ENCODE data around the gene ITGB4. TPM values are rescaled to one million over a fixed set of nuclear protein-coding genes. Genes with fewer than 3 reads are reported as not detected.

ITGB4 gene
- total and polyA plus RNA-seq, 2 experiments from 2014 or later = 6.1 to 9.7 TPM

DNA sequence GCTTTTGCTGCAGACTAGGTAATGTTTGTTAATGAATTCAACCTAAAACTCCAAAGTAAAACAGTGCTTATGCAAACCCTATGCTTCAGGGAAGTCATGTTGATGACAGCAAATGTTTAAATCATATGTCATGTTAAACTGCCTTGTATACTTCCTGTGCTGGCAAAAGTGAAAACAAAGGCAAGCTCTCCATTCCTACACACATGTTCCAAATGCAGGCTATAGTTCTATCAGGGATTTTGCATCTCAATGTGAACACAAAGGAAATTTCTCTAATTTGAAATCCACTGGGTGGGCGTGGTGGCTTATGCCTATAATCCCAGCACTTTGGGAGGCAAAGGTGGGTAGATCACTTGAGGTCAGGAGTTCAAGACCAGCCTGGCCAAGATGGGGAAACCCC is 82.6 kb downstream of the ITGB4 start (continued):
- TF ChIP-seq, protein P1, sequence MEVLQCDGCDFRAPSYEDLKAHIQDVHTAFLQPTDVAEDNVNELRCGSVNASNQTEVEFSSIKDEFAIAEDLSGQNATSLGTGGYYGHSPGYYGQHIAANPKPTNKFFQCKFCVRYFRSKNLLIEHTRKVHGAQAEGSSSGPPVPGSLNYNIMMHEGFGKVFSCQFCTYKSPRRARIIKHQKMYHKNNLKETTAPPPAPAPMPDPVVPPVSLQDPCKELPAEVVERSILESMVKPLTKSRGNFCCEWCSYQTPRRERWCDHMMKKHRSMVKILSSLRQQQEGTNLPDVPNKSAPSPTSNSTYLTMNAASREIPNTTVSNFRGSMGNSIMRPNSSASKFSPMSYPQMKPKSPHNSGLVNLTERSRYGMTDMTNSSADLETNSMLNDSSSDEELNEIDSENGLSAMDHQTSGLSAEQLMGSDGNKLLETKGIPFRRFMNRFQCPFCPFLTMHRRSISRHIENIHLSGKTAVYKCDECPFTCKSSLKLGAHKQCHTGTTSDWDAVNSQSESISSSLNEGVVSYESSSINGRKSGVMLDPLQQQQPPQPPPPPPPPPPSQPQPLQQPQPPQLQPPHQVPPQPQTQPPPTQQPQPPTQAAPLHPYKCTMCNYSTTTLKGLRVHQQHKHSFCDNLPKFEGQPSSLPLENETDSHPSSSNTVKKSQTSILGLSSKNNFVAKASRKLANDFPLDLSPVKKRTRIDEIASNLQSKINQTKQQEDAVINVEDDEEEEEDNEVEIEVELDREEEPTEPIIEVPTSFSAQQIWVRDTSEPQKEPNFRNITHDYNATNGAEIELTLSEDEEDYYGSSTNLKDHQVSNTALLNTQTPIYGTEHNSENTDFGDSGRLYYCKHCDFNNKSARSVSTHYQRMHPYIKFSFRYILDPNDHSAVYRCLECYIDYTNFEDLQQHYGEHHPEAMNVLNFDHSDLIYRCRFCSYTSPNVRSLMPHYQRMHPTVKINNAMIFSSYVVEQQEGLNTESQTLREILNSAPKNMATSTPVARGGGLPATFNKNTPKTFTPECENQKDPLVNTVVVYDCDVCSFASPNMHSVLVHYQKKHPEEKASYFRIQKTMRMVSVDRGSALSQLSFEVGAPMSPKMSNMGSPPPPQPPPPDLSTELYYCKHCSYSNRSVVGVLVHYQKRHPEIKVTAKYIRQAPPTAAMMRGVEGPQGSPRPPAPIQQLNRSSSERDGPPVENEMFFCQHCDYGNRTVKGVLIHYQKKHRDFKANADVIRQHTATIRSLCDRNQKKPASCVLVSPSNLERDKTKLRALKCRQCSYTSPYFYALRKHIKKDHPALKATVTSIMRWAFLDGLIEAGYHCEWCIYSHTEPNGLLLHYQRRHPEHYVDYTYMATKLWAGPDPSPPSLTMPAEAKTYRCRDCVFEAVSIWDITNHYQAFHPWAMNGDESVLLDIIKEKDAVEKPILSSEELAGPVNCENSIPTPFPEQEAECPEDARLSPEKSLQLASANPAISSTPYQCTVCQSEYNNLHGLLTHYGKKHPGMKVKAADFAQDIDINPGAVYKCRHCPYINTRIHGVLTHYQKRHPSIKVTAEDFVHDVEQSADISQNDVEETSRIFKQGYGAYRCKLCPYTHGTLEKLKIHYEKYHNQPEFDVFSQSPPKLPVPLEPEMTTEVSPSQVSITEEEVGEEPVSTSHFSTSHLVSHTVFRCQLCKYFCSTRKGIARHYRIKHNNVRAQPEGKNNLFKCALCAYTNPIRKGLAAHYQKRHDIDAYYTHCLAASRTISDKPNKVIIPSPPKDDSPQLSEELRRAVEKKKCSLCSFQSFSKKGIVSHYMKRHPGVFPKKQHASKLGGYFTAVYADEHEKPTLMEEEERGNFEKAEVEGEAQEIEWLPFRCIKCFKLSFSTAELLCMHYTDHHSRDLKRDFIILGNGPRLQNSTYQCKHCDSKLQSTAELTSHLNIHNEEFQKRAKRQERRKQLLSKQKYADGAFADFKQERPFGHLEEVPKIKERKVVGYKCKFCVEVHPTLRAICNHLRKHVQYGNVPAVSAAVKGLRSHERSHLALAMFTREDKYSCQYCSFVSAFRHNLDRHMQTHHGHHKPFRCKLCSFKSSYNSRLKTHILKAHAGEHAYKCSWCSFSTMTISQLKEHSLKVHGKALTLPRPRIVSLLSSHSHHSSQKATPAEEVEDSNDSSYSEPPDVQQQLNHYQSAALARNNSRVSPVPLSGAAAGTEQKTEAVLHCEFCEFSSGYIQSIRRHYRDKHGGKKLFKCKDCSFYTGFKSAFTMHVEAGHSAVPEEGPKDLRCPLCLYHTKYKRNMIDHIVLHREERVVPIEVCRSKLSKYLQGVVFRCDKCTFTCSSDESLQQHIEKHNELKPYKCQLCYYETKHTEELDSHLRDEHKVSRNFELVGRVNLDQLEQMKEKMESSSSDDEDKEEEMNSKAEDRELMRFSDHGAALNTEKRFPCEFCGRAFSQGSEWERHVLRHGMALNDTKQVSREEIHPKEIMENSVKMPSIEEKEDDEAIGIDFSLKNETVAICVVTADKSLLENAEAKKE (CRISPR knock-in tag; IDR thresholded peaks at IDR 0.05) = no peak

DNA sequence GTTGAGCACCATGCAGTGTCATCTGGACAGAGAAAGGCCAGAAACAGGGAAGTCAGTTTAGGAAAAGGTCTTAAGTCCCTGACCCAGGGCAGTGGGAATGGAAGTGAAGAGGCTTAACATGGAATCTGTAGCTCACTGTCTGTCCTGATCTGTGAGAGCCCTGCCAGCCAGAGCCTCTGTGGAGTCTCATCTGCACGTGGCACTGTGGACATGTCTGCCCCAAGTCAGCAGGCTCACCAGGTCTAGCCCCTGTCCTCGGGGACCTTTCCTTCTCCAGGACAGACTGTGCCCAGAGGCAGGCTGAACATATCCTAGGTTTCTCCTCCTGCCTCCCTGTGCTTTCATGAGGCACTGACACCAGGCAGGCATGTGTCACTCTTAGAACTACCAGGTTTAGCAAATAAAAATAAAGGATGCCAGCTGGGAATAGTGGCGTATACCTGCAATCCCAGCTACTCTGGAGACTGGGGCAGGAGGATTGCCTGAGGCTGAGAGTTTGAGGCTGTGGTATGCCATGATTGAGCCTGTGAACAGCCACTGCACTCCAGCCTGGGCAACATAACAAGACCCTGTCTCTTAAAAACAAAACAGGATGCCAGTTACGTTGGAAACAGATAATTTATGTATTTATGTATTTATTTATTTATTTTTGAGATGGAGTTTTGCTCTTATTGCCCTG is 85.7 kb downstream of the ITGB4 start:
- Mint-ChIP-seq H3K27me3 (ENCODE audit: insufficient read depth, low read depth, poor library complexity) (peaks cover 15% of the 10 kb centered on the region), H3K4me1 (no peaks in the 10 kb centered on the region), H3K9me3 (no peaks in the 10 kb centered on the region; the same call in 2 of the 3 replicates), H3K27ac (no peak overlapping the region), H3K36me3 (ENCODE audit: low read depth) (peaks cover 8% of the 10 kb centered on the region; the same call in 1 of the 3 replicates), H3K4me3 (no peak overlapping the region)
- Histone ChIP-seq H3F3A (replicated peaks; ENCODE audit: low read depth) (no peaks in the 10 kb centered on the region; the same call in 1 of the 2 replicates), H3K4me2 (no peak overlapping the region), H3K27me3 (ENCODE audit: insufficient read depth) (no peaks in the 10 kb centered on the region), H3K36me3 (ENCODE audit: insufficient read depth) (no peaks in the 10 kb centered on the region), H4K20me1 (replicated peaks; ENCODE audit: insufficient read depth) (peaks cover 5% of the 10 kb centered on the region), H3K4me3 (no peak overlapping the region), H3K27ac (ENCODE audit: low read depth) (no peak overlapping the region), H3K9me2 (ENCODE audit: insufficient read depth) (no peaks in the 10 kb centered on the region), H2AFZ (no peak overlapping the region), H3K79me2 (replicated peaks; ENCODE audit: insufficient read depth) (peaks cover 28% of the 10 kb centered on the region), H3K4me1 (ENCODE audit: insufficient read depth) (no peaks in the 10 kb centered on the region)
- ATAC-seq (no peak), DNase-seq (ENCODE audit: low spot score) (no peak)
- TF ChIP-seq, protein P2, sequence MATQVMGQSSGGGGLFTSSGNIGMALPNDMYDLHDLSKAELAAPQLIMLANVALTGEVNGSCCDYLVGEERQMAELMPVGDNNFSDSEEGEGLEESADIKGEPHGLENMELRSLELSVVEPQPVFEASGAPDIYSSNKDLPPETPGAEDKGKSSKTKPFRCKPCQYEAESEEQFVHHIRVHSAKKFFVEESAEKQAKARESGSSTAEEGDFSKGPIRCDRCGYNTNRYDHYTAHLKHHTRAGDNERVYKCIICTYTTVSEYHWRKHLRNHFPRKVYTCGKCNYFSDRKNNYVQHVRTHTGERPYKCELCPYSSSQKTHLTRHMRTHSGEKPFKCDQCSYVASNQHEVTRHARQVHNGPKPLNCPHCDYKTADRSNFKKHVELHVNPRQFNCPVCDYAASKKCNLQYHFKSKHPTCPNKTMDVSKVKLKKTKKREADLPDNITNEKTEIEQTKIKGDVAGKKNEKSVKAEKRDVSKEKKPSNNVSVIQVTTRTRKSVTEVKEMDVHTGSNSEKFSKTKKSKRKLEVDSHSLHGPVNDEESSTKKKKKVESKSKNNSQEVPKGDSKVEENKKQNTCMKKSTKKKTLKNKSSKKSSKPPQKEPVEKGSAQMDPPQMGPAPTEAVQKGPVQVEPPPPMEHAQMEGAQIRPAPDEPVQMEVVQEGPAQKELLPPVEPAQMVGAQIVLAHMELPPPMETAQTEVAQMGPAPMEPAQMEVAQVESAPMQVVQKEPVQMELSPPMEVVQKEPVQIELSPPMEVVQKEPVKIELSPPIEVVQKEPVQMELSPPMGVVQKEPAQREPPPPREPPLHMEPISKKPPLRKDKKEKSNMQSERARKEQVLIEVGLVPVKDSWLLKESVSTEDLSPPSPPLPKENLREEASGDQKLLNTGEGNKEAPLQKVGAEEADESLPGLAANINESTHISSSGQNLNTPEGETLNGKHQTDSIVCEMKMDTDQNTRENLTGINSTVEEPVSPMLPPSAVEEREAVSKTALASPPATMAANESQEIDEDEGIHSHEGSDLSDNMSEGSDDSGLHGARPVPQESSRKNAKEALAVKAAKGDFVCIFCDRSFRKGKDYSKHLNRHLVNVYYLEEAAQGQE (IDR thresholded peaks at IDR 0.05; ENCODE audit: unreplicated experiment) = no peak
- TF ChIP-seq ZNF114 (CRISPR knock-in tag; IDR thresholded peaks at IDR 0.05) (no peak), CREB1 (CRISPR knock-in tag; IDR thresholded peaks at IDR 0.05; ENCODE audit: low read depth) (no peak)
- TF ChIP-seq, protein P1 (CRISPR knock-in tag; IDR thresholded peaks at IDR 0.05) = no peak

Measured in GM23338 (cell line).